ENCODE data around the gene S100A3. TPM values are rescaled to one million over a fixed set of nuclear protein-coding genes. Genes with fewer than 3 reads are reported as not detected.
"Not testable (repeated sequence)": the region's sequence is repeated elsewhere in the genome, so short reads cannot be mapped to it uniquely, and the experiment has no call there.

S100A3 gene
- total RNA-seq, 2 donors from 2014 or later = not detected

GRCh38 chr1:153583976-153584375 lies 34.9 kb upstream of the S100A3 start:
- DNase-seq (no peak), ATAC-seq (no peak)
- intact Hi-C loops (cut with DNase I) = no loop called here
- Histone ChIP-seq H3K9me3 (no peaks in the 10 kb centered on the region), H3K4me3 (no peak overlapping the region), H3K27me3 (no peaks in the 10 kb centered on the region), H3K36me3 (replicated peaks in 1 of 2; ENCODE audit: insufficient read depth in 1 of 2, low read depth in 2 of 2) (no peaks in the 10 kb centered on the region), H3K27ac (no peak overlapping the region), H3K4me1 (no peaks in the 10 kb centered on the region)
- TF ChIP-seq POLR2A (IDR thresholded peaks at IDR 0.05) = no peak
- TF ChIP-seq, protein P1, sequence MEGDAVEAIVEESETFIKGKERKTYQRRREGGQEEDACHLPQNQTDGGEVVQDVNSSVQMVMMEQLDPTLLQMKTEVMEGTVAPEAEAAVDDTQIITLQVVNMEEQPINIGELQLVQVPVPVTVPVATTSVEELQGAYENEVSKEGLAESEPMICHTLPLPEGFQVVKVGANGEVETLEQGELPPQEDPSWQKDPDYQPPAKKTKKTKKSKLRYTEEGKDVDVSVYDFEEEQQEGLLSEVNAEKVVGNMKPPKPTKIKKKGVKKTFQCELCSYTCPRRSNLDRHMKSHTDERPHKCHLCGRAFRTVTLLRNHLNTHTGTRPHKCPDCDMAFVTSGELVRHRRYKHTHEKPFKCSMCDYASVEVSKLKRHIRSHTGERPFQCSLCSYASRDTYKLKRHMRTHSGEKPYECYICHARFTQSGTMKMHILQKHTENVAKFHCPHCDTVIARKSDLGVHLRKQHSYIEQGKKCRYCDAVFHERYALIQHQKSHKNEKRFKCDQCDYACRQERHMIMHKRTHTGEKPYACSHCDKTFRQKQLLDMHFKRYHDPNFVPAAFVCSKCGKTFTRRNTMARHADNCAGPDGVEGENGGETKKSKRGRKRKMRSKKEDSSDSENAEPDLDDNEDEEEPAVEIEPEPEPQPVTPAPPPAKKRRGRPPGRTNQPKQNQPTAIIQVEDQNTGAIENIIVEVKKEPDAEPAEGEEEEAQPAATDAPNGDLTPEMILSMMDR (IDR thresholded peaks at IDR 0.05) = no peak
- 70 to 82% methylated on average over 2 of the region's 2 CpGs for WGBS, 2 donors

GRCh38 chr1:153583514-153583913 lies 34.5 kb upstream of the S100A3 start:
- H3K36me3 ChIP-seq (replicated peaks in 1 of 2; ENCODE audit: insufficient read depth in 1 of 2, low read depth in 2 of 2); intact Hi-C loops (cut with DNase I); H3K27me3 ChIP-seq; H3K4me1 ChIP-seq; H3K27ac ChIP-seq; ATAC-seq; H3K4me3 ChIP-seq; DNase-seq; H3K9me3 ChIP-seq: not testable (repeated sequence)
- 68 to 88% methylated on average over 2 to 3 of the region's 3 CpGs for WGBS, 2 donors

DNA sequence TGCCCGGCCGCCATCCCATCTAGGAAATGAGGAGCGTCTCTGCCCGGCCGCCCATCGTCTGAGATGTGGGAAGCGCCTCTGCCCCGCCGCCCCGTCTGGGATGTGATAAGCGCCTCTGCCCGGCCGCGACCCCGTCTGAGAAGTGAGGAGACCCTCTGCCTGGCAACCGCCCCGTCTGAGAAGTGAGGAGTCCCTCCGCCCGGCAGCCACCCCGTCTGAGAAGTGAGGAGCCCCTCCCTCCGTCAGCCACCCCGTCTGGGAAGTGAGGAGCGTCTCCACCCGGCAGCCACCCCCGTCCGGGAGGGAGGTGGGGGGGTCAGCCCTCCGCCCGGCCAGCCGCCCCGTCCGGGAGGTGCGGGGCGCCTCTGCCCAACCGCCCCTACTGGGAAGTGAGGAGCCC lies 33.8 kb upstream of the S100A3 start:
- ATAC-seq; H3K36me3 ChIP-seq (replicated peaks in 1 of 2; ENCODE audit: insufficient read depth in 1 of 2, low read depth in 2 of 2); H3K4me1 ChIP-seq; H3K9me3 ChIP-seq; intact Hi-C loops (cut with DNase I); H3K4me3 ChIP-seq; H3K27me3 ChIP-seq; DNase-seq; H3K27ac ChIP-seq: not testable (repeated sequence)
- 87% methylated on average over 13 of the region's 34 CpGs; no CpG with 5 or more reads in 1 of the 2 donors for WGBS, 2 donors

DNA sequence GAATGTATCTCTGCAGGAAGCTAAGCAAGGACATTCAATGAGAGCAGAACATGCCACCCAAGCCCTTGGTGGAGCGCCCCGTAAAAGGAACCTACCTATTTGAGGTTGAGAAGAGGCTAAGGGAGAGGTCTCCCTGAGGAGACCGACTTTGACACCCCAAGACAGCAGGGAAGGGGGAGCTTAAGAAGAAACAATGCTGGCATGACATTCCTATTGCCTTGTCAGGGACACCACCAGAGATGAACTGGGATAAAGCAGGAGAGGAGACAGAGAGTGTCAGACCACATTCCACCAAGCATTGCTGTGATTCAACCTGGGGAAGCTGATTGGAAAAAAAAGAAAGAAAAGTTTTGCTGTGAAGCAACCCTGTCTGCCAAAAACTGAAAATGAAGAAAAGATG lies 29.9 kb upstream of the S100A3 start:
- Histone ChIP-seq H3K27me3 (no peaks in the 10 kb centered on the region), H3K9me3 (no peaks in the 10 kb centered on the region), H3K4me3 (no peak overlapping the region), H3K36me3 (replicated peaks in 1 of 2; ENCODE audit: insufficient read depth in 1 of 2, low read depth in 2 of 2) (no peaks in the 10 kb centered on the region), H3K4me1 (no peaks in the 10 kb centered on the region), H3K27ac (no peak overlapping the region)
- intact Hi-C loops (cut with DNase I) = loop anchor here (5.0 kb wide), 1 partner anchor 33 kb away; the partner anchor contains the start of gene S100A16
- ATAC-seq (no peak), DNase-seq (no peak)
- TF ChIP-seq, protein P1 (IDR thresholded peaks at IDR 0.05) = no peak
- no peak for TF ChIP-seq POLR2A (IDR thresholded peaks at IDR 0.05)
- WGBS, 2 donors = 50 to 79% methylated on average over 1 to 3 of the region's 3 CpGs

GRCh38 chr1:153578490-153578889 lies 29.4 kb upstream of the S100A3 start:
- Histone ChIP-seq H3K9me3 (no peaks in the 10 kb centered on the region), H3K27ac (no peak overlapping the region), H3K27me3 (no peaks in the 10 kb centered on the region), H3K36me3 (replicated peaks in 1 of 2; ENCODE audit: insufficient read depth in 1 of 2, low read depth in 2 of 2) (no peaks in the 10 kb centered on the region), H3K4me1 (no peaks in the 10 kb centered on the region), H3K4me3 (no peak overlapping the region)
- ATAC-seq (no peak), DNase-seq (no peak)
- TF ChIP-seq POLR2A (IDR thresholded peaks at IDR 0.05) = no peak
- TF ChIP-seq, protein P1 (IDR thresholded peaks at IDR 0.05) = no peak
- intact Hi-C loops (cut with DNase I) = loop anchor here (5.0 kb wide), 1 partner anchor 34 kb away; the partner anchor contains the start of gene S100A16

DNA sequence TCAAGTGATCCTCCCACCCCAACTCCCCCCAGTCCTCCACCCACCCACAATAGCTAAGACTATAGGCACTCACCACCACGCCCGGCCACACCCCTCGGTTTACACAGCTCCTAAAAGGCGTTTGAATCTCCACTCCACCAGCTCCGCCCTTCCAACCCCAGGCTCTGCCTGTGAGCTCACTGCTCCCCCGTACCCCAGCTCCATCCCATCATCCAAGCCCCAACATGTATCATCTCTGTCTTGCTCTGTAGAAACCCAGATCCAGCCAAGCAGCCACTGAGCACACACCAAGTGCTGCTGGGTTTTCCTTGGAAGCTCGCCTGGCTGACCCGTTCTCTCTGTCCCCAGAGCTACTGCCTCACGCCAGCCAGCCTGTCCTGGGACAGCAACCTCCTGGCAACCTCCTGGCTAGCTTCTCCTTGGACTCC lies 28.6 kb upstream of the S100A3 start:
- H3K9me3 ChIP-seq = no peaks in the 10 kb centered on the region
- no peaks in the 10 kb centered on the region for H3K27me3 ChIP-seq
- H3K27ac ChIP-seq = no peak overlapping the region
- DNase-seq (no peak), ATAC-seq (no peak)
- peaks cover 2% of the 10 kb centered on the region for H3K4me1 ChIP-seq
- no peak overlapping the region for H3K4me3 ChIP-seq
- no peaks in the 10 kb centered on the region for H3K36me3 ChIP-seq (replicated peaks in 1 of 2; ENCODE audit: insufficient read depth in 1 of 2, low read depth in 2 of 2)
- WGBS, 2 donors = 58 to 61% methylated on average over 9 of the region's 9 CpGs
- no peak for TF ChIP-seq POLR2A (IDR thresholded peaks at IDR 0.05)
- intact Hi-C loops (cut with DNase I) = loop anchor here (5.0 kb wide), 1 partner anchor 35 kb away; the partner anchor contains the start of gene S100A16
